BJ (cell line): ENCODE results near the gene TSPAN7. TPM values are rescaled to one million over a fixed set of nuclear protein-coding genes. Genes with fewer than 3 reads are reported as not detected.

Source experiments
- CTCF ChIA-PET: fragments of 350-600 bp; formaldehyde crosslinking; extraction: SDS; loops from one replicate; lab custom pipeline; 2021; ENCODE audit warnings: antibody characterized with exemption, inconsistent platforms; lab: Yijun Ruan, JAX
- POLR2A ChIA-PET: fragments of 300-600 bp; sonication (Branson Sonifier 250); formaldehyde crosslinking; extraction: SDS; loops from one replicate; lab custom pipeline; 2021; ENCODE audit warnings: antibody characterized with exemption; lab: Charles Lee
- DNase-seq: peaks from one replicate; pipeline ENCODE4 v3.0.0-alpha.2; 2011; ENCODE audit warnings: low read depth
- H3K27me3 ChIP-seq: 2 replicates; pipeline ENCODE4 v1.6.0; 2011; ENCODE audit warnings: low read length; ENCODE audit not compliant: control insufficient read depth, insufficient read depth
- H3K36me3 ChIP-seq: 2 replicates; pipeline ENCODE4 v1.5.1; 2011; ENCODE audit warnings: low read length; ENCODE audit not compliant: control insufficient read depth, insufficient read depth
- H3K4me3 ChIP-seq: 2 replicates; pipeline ENCODE4 v1.5.1; 2011; ENCODE audit warnings: low read depth, mild to moderate bottlenecking, control low read depth, low read length
- polyA plus RNA-seq: library from polyadenylated mRNA; depleted of rRNA; stranded (reverse); fragments of >200 nt; gene quantifications from 2 replicates; pipeline ENCODE4 v1.2.3, GENCODE V29; 2011
- TF ChIP-seq, protein P1 (sequence below): IDR thresholded peaks from 2 replicates; pipeline ENCODE4 v1.5.1; 2011; ENCODE audit warnings: low read depth, mild to moderate bottlenecking, control low read depth, inconsistent platforms, low read length, moderate library complexity; ENCODE audit not compliant: insufficient read depth

The TSPAN7 gene
- polyA plus RNA-seq, 1 experiment: not detected

DNA sequence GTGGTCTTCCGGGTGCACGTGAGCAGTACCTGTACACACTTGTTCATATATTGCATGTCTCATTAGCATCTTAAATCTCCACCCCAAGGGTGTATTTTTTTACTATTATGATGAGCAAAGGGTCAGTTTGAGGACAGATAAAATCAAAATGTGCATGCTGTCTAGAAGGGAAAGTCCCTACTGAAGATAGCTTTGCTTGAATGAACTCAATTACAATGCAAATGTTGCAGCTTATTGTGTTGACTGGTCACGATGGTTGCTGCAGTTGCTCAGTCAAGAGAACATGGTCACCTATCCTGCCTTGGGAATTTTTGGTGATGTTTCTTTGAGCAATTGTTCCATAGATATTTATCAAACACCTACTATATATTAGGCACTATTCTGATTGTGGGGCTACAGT, 136.1 kb downstream of the TSPAN7 start:
- TF ChIP-seq, protein P1, sequence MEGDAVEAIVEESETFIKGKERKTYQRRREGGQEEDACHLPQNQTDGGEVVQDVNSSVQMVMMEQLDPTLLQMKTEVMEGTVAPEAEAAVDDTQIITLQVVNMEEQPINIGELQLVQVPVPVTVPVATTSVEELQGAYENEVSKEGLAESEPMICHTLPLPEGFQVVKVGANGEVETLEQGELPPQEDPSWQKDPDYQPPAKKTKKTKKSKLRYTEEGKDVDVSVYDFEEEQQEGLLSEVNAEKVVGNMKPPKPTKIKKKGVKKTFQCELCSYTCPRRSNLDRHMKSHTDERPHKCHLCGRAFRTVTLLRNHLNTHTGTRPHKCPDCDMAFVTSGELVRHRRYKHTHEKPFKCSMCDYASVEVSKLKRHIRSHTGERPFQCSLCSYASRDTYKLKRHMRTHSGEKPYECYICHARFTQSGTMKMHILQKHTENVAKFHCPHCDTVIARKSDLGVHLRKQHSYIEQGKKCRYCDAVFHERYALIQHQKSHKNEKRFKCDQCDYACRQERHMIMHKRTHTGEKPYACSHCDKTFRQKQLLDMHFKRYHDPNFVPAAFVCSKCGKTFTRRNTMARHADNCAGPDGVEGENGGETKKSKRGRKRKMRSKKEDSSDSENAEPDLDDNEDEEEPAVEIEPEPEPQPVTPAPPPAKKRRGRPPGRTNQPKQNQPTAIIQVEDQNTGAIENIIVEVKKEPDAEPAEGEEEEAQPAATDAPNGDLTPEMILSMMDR: no peak
- no peaks in the 10 kb centered on the region for H3K36me3 ChIP-seq
- DNase-seq: no peak
- no peaks in the 10 kb centered on the region for H3K27me3 ChIP-seq
- no peak overlapping the region for H3K4me3 ChIP-seq
- POLR2A ChIA-PET: no interaction called here
- CTCF ChIA-PET: interaction anchor here (1.0 kb wide), 1 partner anchor 32 kb away, joined by 3 read pairs; no protein-coding TSS in a partner anchor

DNA sequence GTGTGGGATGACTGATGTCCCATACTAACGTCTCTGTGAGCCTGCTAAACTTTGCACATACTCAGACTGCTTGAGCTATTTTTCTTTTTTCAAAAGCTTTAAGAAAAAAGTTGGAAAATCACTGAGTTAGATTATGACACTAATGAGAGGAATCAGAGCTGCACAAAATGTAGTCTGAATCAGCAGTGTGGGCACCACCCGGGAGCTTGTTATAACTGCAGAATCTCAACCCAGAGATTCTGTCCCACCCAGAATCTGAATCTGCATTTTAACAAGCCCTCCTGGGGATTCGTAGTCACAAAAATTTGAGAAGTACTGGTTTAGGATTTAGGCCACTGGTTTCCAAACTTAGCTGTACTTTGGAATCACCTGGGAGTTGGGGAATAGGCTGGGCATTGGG, 137.8 kb downstream of the TSPAN7 start:
- Histone ChIP-seq H3K36me3 (no peaks in the 10 kb centered on the region), H3K27me3 (no peaks in the 10 kb centered on the region), H3K4me3 (no peak overlapping the region)
- TF ChIP-seq, protein P1: no peak
- CTCF ChIA-PET: interaction anchor here (1.6 kb wide), 1 partner anchor 19 kb away, joined by 4 read pairs; no protein-coding TSS in a partner anchor
- no peak for DNase-seq
- POLR2A ChIA-PET: no interaction called here

DNA sequence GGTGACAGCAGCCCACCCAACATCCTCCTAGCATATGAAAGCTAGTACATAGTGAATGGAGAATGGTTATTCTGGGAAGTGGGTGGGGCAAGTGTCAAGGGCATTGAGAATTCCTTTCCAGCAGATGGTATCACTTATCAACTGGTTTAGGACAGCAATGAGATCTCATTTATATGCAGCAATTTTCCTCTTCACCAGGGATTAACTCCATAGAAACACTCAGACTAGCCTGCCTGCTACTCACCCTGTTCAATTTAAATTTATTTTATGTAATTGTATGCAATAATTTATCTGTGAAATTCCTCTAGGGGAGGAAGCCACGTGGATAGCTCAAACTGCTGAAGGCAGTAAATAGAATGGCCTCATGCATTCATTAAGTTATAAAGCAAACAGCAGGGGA, 138.4 kb downstream of the TSPAN7 start:
- Histone ChIP-seq H3K27me3 (no peaks in the 10 kb centered on the region), H3K36me3 (no peaks in the 10 kb centered on the region), H3K4me3 (no peak overlapping the region)
- TF ChIP-seq, protein P1: no peak
- ChIA-PET POLR2A (no interaction called here), CTCF (no interaction called here)
- DNase-seq: no peak

DNA sequence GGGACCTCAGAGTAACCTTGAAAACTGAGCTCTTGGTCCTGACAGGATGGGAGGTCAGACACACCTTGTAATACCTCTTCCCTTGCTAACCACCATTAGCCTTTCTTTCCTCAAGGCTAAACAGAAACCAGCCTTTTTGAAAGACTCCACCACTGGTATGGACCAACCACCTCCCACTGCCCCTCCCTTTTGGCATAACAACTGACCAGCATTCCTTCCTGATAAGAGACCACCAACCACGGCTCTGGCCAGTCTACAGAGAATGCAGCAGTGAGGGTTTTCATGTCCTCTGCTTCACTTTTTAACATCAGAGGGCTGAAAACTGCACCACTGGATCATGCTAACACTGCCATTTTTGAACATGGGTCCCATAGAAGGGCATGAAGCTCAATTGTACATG, 139.7 kb downstream of the TSPAN7 start:
- POLR2A ChIA-PET: no interaction called here
- no peaks in the 10 kb centered on the region for H3K36me3 ChIP-seq
- TF ChIP-seq, protein P1: no peak
- H3K27me3 ChIP-seq: no peaks in the 10 kb centered on the region
- no peak for DNase-seq
- H3K4me3 ChIP-seq: no peak overlapping the region
- CTCF ChIA-PET: no interaction called here

DNA sequence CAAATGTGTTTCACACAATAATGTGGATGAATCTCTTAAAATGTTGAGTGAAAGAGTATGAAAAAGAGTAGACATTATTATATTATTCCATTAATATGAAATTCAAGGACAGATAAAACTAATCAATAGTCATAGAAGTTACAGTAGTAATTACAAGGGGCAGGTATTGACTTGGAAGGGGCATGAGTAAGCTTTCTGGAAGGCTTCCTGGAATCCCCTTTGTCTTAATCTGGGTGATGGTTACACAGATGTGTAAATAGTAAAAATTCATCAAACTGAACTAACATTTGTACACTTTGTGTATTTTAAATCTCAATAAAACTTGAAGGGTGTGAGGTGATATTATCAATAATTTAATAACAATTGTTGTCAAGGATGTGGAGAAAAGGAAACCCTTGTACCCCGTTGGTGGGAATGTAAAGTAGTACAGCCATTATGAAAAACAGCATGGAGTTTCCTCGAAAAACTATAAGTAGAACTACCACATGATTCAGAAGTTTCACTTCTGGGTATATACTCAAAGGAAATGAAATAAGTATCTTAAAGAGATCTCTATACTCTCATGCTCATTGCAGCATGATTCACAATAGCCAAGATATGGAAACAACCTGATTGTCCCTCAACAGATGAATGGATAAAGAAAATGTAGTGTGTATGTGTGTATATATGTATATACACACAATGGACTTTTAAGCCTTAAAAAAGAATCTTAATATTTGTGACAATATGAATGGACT, 143.0 kb downstream of the TSPAN7 start:
- H3K36me3 ChIP-seq: no peaks in the 10 kb centered on the region
- no peak overlapping the region for H3K4me3 ChIP-seq
- ChIA-PET POLR2A (no interaction called here), CTCF (no interaction called here)
- DNase-seq: no peak
- no peaks in the 10 kb centered on the region for H3K27me3 ChIP-seq
- TF ChIP-seq, protein P1: no peak
